T follicular helper cell (primary cell): ENCODE results near the gene ARL2BP.

Source experiments
- DNase-seq: peaks from one replicate; pipeline ENCODE4 v3.0.0-alpha.2; 2020; ENCODE audit warnings: low read depth

The ARL2BP gene

DNA sequence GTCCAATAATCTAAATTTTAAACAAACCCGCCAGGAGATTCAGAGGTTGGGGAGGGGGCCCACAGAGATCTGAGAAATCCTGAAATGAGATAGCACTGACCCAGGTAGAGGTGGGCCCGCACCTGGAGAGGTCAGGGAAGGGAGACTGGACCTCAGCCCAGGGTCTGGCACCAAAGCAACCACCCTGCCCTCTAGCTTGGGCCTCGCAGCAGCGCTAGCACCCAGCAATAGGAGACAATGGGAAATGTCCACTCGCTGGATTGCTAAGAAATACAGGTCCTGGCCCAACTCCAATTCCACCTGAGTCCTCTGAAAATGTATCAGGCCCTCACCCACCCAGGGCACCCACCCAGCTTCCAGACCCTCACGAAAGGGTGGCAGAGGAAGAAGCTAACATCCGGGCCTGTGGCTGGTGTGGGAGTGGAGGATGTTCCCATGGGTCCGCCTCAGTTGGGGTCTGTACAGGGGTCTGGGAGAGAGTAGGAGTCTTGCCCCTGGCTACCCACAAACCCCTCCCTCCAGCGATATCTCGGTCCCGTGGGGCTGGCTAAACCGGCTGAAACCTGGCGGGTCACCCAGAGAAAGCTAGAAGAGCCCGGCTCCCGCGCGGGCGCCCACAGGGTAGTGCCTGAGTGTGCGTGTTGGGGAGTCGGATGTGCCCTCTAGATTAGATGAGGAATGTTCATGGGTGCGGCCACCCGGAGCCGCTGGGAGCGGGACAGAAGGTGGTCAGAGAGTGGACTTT is 38.3 kb downstream of the ARL2BP start:
- no peak for DNase-seq

DNA sequence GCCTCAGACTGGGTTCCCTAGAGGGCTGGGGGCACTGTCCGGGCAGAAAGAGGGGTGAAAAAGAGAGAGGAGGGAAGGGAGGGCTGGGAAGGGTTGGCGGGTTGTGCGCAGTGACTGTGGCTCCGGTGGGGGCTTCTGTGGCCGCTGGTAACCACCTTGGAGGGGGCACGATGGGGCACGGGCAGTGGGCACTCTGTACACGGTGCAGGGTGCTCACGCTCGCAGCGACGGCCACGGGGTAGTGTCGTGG is 38.8 kb downstream of the ARL2BP start:
- no peak for DNase-seq

DNA sequence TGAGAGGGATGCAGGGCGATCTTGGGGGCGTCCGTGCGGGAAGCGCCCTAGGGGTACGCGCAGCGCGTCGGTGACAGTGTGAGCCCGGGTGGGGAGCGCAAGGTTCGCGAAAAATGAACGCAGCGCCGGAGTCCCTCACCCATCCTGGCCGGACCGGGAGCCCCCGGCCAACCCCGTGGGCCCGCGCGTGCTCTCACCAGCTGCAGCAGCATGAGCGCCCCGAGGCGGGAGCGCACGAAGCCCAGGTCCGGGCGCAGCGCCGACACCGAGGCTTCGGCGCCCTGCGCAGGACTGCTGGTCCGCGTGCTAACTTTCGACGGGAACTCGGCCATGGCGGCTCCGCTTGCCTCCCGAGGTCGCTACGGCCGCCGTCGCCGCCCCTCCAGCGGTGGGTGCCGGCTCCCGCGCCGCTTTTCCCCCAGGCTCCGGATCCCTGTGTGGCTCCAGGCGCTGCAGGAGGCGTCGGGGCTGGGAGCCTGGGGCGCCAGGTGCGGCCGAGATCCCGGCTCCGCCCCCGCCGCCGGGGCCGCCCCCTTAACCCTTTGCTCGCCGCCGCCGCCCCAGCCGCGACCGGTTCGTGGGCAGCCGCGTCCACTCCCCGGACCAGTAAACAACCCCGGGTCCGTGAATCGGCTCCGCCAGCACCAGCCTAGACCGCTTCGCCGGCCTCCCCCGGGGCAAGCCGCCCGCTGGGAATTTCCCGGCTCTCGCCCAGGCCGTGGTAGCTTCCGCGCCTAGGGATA is 39.3 kb downstream of the ARL2BP start, which contains the start of gene PLLP:
Gene PLLP, minus strand, starts transcription at position 464 of the 743 bp plus-strand sequence. Its CDS starts 132 bp downstream, at position 332.
- no peak for DNase-seq

- DNase-seq, result no peak
These were observed 39.9 kb downstream of the ARL2BP start for GRCh38 chr16:57284952-57285363.

- DNase-seq, result no peak
These were observed 40.3 kb downstream of the ARL2BP start for GRCh38 chr16:57285379-57285778.

GRCh38 chr16:57289391-57290257 is 44.6 kb downstream of the ARL2BP start:
- DNase-seq, result no peak

DNA sequence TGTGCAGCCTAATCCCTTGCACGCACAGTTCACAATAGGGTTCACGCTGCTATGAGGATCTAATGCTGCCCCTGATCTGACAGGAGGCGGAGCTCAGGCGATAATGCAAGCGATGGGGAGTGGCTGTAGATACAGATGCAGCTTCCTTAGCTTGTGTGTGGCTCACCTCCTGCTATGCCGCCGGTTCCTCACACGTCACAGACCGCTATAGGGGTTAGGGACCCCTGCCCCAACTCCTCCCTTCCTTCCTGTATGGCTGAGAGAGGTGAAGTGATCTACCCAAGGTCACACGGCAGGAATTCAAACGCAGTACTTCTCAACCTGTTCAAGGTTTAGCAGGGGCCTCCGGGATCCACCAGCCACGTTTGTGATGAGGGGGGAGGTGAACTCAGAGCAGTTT is 52.8 kb downstream of the ARL2BP start:
- DNase-seq, result peak; percentile 44

- DNase-seq, result peak; percentile 16
These were observed 54.1 kb downstream of the ARL2BP start for GRCh38 chr16:57299009-57299718.

GRCh38 chr16:57299719-57300386 is 54.8 kb downstream of the ARL2BP start:
- peak; percentile 73 for DNase-seq

- peak; percentile 98 for DNase-seq
These were observed 55.5 kb downstream of the ARL2BP start for GRCh38 chr16:57300387-57301125.

DNA sequence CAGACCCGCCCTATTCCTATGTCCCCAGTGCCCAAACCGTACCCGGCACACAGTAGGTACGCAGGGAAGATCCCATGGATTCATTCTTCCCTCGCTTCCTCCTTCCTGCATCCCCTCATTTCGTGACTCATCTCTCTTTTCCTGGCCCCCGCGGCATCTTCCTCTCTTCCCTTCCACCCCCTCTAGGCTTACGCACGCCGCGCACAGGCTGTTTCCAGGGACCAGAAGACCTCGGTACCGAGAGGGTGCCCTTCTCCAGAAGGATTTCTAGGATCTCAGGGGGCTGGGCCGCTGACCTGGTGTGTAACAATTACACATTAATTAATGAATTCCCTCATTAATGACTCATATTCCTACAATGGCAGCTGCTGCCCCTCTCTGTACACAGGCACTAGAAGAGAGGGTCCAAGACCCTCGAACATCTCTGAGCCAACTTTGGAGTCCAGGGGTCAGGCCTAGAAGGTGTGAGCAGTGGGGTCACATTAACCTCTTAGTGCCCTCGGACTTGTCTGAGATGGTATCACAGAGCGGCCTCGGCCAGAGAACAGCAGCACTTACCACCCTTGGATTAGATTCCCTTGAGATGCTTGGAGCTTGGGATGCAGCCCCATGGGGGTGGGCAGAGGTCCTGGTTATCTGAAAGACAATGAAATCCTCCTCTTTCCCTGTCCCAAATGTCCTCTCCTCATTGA is 56.2 kb downstream of the ARL2BP start:
- DNase-seq, result no peak
